GM23338 (cell line): ENCODE data around the gene TOM1L2. TPM values are rescaled to one million over a fixed set of nuclear protein-coding genes. Genes with fewer than 3 reads are reported as not detected.

Source experiments
- ATAC-seq: fragments of 200-7000 bp; cut with Tn5 transposase; 3 replicates; pipeline ENCODE4 v1.9.1; 2020
- DNase-seq: peaks from one replicate; pipeline ENCODE4 v3.0.0-alpha.2; 2015; ENCODE audit warnings: low spot score
- H2AFZ ChIP-seq: fragments of 200-600 bp; sonication (generic); 2 replicates; pipeline ENCODE4 v1.8.0; 2016; ENCODE audit warnings: antibody characterized with exemption, mild to moderate bottlenecking, moderate library complexity
- H3F3A ChIP-seq: fragments of 200-600 bp; sonication (generic); replicated peaks from 2 replicates; pipeline ENCODE4 v1.8.0; 2017; ENCODE audit warnings: antibody characterized with exemption, mixed run types, low read depth
- H3K27ac ChIP-seq: fragments of 200-600 bp; sonication (generic); 2 replicates; pipeline ENCODE4 v1.6.1; 2016; ENCODE audit warnings: low read depth
- H3K27me3 ChIP-seq: fragments of 200-600 bp; sonication (generic); 2 replicates; pipeline ENCODE4 v1.8.0; 2016; ENCODE audit warnings: mild to moderate bottlenecking, mixed run types, moderate library complexity; ENCODE audit not compliant: insufficient read depth
- H3K36me3 ChIP-seq: fragments of 200-600 bp; sonication (generic); 2 replicates; pipeline ENCODE4 v1.8.0; 2016; ENCODE audit warnings: mild to moderate bottlenecking; ENCODE audit not compliant: insufficient read depth
- H3K4me1 ChIP-seq: fragments of 200-600 bp; sonication (generic); 2 replicates; pipeline ENCODE4 v1.8.0; 2016; ENCODE audit warnings: mild to moderate bottlenecking, moderate library complexity; ENCODE audit not compliant: insufficient read depth
- H3K4me2 ChIP-seq: fragments of 200-600 bp; sonication (generic); 2 replicates; pipeline ENCODE4 v1.7.1; 2017; ENCODE audit warnings: mixed run types
- H3K4me3 ChIP-seq: fragments of 200-600 bp; sonication (generic); 2 replicates; pipeline ENCODE4 v1.6.1; 2016; ENCODE audit warnings: mixed run types
- H3K79me2 ChIP-seq: fragments of 200-600 bp; sonication (generic); replicated peaks from 2 replicates; pipeline ENCODE4 v1.8.0; 2017; ENCODE audit warnings: mild to moderate bottlenecking; ENCODE audit not compliant: insufficient read depth
- H3K9me2 ChIP-seq: fragments of 200-600 bp; sonication (generic); 2 replicates; pipeline ENCODE4 v1.8.0; 2017; ENCODE audit not compliant: insufficient read depth
- H4K20me1 ChIP-seq: fragments of 200-600 bp; sonication (generic); replicated peaks from 2 replicates; pipeline ENCODE4 v1.8.0; 2017; ENCODE audit warnings: mild to moderate bottlenecking; ENCODE audit not compliant: insufficient read depth
- H3K27ac Mint-ChIP-seq: 2 replicates; pipeline ENCODE4 v1.8.0; 2020; ENCODE audit warnings: inconsistent platforms, mild to moderate bottlenecking, moderate library complexity, mixed read lengths
- H3K27me3 Mint-ChIP-seq: 3 replicates; pipeline ENCODE4 v1.8.0; 2022; ENCODE audit warnings: low read depth, mild to moderate bottlenecking, moderate library complexity, mixed read lengths, inconsistent platforms; ENCODE audit not compliant: insufficient read depth, poor library complexity
- H3K36me3 Mint-ChIP-seq: 3 replicates; pipeline ENCODE4 v1.8.0; 2021; ENCODE audit warnings: low read depth, mild to moderate bottlenecking, inconsistent platforms, moderate library complexity, mixed read lengths
- H3K4me1 Mint-ChIP-seq: 3 replicates; pipeline ENCODE4 v1.8.0; 2020; ENCODE audit warnings: mild to moderate bottlenecking, inconsistent platforms, mixed read lengths
- H3K4me3 Mint-ChIP-seq: 3 replicates; pipeline ENCODE4 v1.8.0; 2021; ENCODE audit warnings: moderate library complexity, mild to moderate bottlenecking, inconsistent platforms, mixed read lengths
- H3K9me3 Mint-ChIP-seq: 3 replicates; pipeline ENCODE4 v1.8.0; 2020; ENCODE audit warnings: moderate library complexity, mild to moderate bottlenecking, inconsistent platforms, mixed read lengths
- EZH2 ChIP-seq: fragments of 200-600 bp; sonication (generic); IDR thresholded peaks from one replicate; pipeline ENCODE4 v1.8.0; 2017; ENCODE audit warnings: antibody characterized with exemption, mild to moderate bottlenecking, low read depth; ENCODE audit not compliant: unreplicated experiment
- NANOG ChIP-seq: IDR thresholded peaks from 2 replicates; pipeline ENCODE4 v1.6.1; 2016; ENCODE audit warnings: antibody characterized with exemption, borderline replicate concordance
- polyA plus RNA-seq: library from polyadenylated mRNA; unstranded; fragments of >200 nt; fragmentation: Nextera tagmentation; extraction: Ambion mirVana; gene quantifications from 2 replicates; pipeline ENCODE4 v1.2.1, GENCODE V29; 2016
- total RNA-seq: library from RNA; depleted of rRNA; stranded (reverse); fragments of >200 nt; shearing (Covaris generic); gene quantifications from 2 replicates; pipeline ENCODE4 v1.2.3, GENCODE V29; 2014
- TF ChIP-seq, protein P1 (sequence below): IDR thresholded peaks from one replicate; pipeline ENCODE4 v1.6.1; 2018; ENCODE audit warnings: antibody characterized with exemption; ENCODE audit not compliant: unreplicated experiment
- TF ChIP-seq, protein P2 (sequence below): fragments of 250-450 bp; sonication (Bioruptor Pico); IDR thresholded peaks from 2 replicates; pipeline ENCODE4 v1.5.0; 2020; ENCODE audit warnings: mild to moderate bottlenecking, moderate library complexity

The TOM1L2 gene
- total and polyA plus RNA-seq, 2 experiments from 2014 or later = 3.3 TPM

- ATAC-seq (no peak), DNase-seq (no peak)
- no peak overlapping the region for H2AFZ ChIP-seq
- no peak overlapping the region for H3K4me2 ChIP-seq
- no peaks in the 10 kb centered on the region for H3K79me2 ChIP-seq
- H4K20me1 ChIP-seq = no peaks in the 10 kb centered on the region
- H3K27me3 ChIP-seq = no peaks in the 10 kb centered on the region
- H3K9me3 Mint-ChIP-seq = no peaks in the 10 kb centered on the region; the same call in 2 of the 3 replicates
- no peak overlapping the region for H3K4me3 ChIP-seq
- no peaks in the 10 kb centered on the region for H3F3A ChIP-seq
- H3K36me3 Mint-ChIP-seq = no peaks in the 10 kb centered on the region; the same call in 2 of the 3 replicates
- H3K36me3 ChIP-seq = no peaks in the 10 kb centered on the region
- peaks cover 3% of the 10 kb centered on the region for H3K27me3 Mint-ChIP-seq
- no peaks in the 10 kb centered on the region; the same call in 1 of the 2 replicates for H3K4me1 ChIP-seq
- H3K9me2 ChIP-seq = no peaks in the 10 kb centered on the region
- H3K4me1 Mint-ChIP-seq = peaks cover 2% of the 10 kb centered on the region; the same call in 1 of the 3 replicates
- H3K27ac Mint-ChIP-seq = no peak overlapping the region
- H3K4me3 Mint-ChIP-seq = no peak overlapping the region
- TF ChIP-seq, protein P1, sequence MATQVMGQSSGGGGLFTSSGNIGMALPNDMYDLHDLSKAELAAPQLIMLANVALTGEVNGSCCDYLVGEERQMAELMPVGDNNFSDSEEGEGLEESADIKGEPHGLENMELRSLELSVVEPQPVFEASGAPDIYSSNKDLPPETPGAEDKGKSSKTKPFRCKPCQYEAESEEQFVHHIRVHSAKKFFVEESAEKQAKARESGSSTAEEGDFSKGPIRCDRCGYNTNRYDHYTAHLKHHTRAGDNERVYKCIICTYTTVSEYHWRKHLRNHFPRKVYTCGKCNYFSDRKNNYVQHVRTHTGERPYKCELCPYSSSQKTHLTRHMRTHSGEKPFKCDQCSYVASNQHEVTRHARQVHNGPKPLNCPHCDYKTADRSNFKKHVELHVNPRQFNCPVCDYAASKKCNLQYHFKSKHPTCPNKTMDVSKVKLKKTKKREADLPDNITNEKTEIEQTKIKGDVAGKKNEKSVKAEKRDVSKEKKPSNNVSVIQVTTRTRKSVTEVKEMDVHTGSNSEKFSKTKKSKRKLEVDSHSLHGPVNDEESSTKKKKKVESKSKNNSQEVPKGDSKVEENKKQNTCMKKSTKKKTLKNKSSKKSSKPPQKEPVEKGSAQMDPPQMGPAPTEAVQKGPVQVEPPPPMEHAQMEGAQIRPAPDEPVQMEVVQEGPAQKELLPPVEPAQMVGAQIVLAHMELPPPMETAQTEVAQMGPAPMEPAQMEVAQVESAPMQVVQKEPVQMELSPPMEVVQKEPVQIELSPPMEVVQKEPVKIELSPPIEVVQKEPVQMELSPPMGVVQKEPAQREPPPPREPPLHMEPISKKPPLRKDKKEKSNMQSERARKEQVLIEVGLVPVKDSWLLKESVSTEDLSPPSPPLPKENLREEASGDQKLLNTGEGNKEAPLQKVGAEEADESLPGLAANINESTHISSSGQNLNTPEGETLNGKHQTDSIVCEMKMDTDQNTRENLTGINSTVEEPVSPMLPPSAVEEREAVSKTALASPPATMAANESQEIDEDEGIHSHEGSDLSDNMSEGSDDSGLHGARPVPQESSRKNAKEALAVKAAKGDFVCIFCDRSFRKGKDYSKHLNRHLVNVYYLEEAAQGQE = no peak
- no peak overlapping the region for H3K27ac ChIP-seq
These were observed 21.2 kb upstream of the TOM1L2 start for GRCh38 chr17:17993366-17993765.

DNA sequence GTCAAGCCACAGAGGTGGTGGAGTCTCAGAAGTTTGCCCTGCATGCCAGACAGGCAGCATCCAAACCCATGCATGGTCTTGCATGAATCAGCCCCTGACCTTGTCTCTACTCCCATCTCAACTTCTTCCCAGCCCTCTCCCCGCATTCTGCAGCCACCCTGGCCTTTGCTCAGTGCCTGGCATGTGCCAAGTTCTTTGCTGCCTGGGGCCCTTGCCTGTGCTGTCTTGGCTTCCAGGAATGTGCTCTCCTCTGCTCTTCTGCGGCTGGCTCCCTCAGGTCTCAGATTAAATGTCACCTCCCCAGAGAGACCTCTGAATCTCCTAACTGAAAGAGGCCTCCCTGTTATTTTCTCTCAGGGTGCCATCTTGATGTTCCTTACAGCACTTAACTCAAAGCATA, 18.1 kb upstream of the TOM1L2 start:
- no peak overlapping the region for H3K4me2 ChIP-seq
- TF ChIP-seq NANOG = no peak
- H3K4me3 Mint-ChIP-seq = no peak overlapping the region
- H2AFZ ChIP-seq = no peak overlapping the region
- no peak for DNase-seq
- H3K9me2 ChIP-seq = no peaks in the 10 kb centered on the region
- ATAC-seq = no peak
- H3K27me3 Mint-ChIP-seq = peaks cover 2% of the 10 kb centered on the region
- no peaks in the 10 kb centered on the region for H4K20me1 ChIP-seq
- no peaks in the 10 kb centered on the region; the same call in 1 of the 2 replicates for H3K4me1 ChIP-seq
- no peak overlapping the region for H3K27ac Mint-ChIP-seq
- no peaks in the 10 kb centered on the region for H3K36me3 ChIP-seq
- no peaks in the 10 kb centered on the region for H3K27me3 ChIP-seq
- no peak overlapping the region for H3K27ac ChIP-seq
- peaks cover 2% of the 10 kb centered on the region; the same call in 1 of the 3 replicates for H3K4me1 Mint-ChIP-seq
- H3K36me3 Mint-ChIP-seq = no peaks in the 10 kb centered on the region; the same call in 2 of the 3 replicates
- no peaks in the 10 kb centered on the region for H3F3A ChIP-seq
- no peaks in the 10 kb centered on the region for H3K79me2 ChIP-seq
- H3K9me3 Mint-ChIP-seq = no peaks in the 10 kb centered on the region
- no peak overlapping the region for H3K4me3 ChIP-seq

GRCh38 chr17:17989618-17990017, 17.4 kb upstream of the TOM1L2 start:
- DNase-seq = no peak
- H3K36me3 Mint-ChIP-seq = no peaks in the 10 kb centered on the region
- TF ChIP-seq, protein P2, sequence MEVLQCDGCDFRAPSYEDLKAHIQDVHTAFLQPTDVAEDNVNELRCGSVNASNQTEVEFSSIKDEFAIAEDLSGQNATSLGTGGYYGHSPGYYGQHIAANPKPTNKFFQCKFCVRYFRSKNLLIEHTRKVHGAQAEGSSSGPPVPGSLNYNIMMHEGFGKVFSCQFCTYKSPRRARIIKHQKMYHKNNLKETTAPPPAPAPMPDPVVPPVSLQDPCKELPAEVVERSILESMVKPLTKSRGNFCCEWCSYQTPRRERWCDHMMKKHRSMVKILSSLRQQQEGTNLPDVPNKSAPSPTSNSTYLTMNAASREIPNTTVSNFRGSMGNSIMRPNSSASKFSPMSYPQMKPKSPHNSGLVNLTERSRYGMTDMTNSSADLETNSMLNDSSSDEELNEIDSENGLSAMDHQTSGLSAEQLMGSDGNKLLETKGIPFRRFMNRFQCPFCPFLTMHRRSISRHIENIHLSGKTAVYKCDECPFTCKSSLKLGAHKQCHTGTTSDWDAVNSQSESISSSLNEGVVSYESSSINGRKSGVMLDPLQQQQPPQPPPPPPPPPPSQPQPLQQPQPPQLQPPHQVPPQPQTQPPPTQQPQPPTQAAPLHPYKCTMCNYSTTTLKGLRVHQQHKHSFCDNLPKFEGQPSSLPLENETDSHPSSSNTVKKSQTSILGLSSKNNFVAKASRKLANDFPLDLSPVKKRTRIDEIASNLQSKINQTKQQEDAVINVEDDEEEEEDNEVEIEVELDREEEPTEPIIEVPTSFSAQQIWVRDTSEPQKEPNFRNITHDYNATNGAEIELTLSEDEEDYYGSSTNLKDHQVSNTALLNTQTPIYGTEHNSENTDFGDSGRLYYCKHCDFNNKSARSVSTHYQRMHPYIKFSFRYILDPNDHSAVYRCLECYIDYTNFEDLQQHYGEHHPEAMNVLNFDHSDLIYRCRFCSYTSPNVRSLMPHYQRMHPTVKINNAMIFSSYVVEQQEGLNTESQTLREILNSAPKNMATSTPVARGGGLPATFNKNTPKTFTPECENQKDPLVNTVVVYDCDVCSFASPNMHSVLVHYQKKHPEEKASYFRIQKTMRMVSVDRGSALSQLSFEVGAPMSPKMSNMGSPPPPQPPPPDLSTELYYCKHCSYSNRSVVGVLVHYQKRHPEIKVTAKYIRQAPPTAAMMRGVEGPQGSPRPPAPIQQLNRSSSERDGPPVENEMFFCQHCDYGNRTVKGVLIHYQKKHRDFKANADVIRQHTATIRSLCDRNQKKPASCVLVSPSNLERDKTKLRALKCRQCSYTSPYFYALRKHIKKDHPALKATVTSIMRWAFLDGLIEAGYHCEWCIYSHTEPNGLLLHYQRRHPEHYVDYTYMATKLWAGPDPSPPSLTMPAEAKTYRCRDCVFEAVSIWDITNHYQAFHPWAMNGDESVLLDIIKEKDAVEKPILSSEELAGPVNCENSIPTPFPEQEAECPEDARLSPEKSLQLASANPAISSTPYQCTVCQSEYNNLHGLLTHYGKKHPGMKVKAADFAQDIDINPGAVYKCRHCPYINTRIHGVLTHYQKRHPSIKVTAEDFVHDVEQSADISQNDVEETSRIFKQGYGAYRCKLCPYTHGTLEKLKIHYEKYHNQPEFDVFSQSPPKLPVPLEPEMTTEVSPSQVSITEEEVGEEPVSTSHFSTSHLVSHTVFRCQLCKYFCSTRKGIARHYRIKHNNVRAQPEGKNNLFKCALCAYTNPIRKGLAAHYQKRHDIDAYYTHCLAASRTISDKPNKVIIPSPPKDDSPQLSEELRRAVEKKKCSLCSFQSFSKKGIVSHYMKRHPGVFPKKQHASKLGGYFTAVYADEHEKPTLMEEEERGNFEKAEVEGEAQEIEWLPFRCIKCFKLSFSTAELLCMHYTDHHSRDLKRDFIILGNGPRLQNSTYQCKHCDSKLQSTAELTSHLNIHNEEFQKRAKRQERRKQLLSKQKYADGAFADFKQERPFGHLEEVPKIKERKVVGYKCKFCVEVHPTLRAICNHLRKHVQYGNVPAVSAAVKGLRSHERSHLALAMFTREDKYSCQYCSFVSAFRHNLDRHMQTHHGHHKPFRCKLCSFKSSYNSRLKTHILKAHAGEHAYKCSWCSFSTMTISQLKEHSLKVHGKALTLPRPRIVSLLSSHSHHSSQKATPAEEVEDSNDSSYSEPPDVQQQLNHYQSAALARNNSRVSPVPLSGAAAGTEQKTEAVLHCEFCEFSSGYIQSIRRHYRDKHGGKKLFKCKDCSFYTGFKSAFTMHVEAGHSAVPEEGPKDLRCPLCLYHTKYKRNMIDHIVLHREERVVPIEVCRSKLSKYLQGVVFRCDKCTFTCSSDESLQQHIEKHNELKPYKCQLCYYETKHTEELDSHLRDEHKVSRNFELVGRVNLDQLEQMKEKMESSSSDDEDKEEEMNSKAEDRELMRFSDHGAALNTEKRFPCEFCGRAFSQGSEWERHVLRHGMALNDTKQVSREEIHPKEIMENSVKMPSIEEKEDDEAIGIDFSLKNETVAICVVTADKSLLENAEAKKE (CRISPR knock-in tag) = no peak
- no peak for TF ChIP-seq EZH2

More at GRCh38 chr17:17989618-17990017, 17.4 kb upstream of the TOM1L2 start:
- Histone ChIP-seq H3F3A (no peaks in the 10 kb centered on the region), H3K36me3 (no peaks in the 10 kb centered on the region), H3K27me3 (no peaks in the 10 kb centered on the region), H3K4me3 (no peak overlapping the region), H3K4me1 (no peaks in the 10 kb centered on the region; the same call in 1 of the 2 replicates), H4K20me1 (no peaks in the 10 kb centered on the region), H3K4me2 (no peak overlapping the region), H2AFZ (no peak overlapping the region), H3K27ac (no peak overlapping the region), H3K9me2 (no peaks in the 10 kb centered on the region), H3K79me2 (no peaks in the 10 kb centered on the region)
- H3K27me3 Mint-ChIP-seq = peaks cover 2% of the 10 kb centered on the region
- H3K9me3 Mint-ChIP-seq = no peaks in the 10 kb centered on the region
- H3K4me1 Mint-ChIP-seq = no peaks in the 10 kb centered on the region; the same call in 2 of the 3 replicates
- no peak for ATAC-seq
- no peak overlapping the region for H3K27ac Mint-ChIP-seq
- no peak overlapping the region for H3K4me3 Mint-ChIP-seq
